ENCODE data around the gene TSPAN6. TPM values are rescaled to one million over a fixed set of nuclear protein-coding genes. Genes with fewer than 3 reads are reported as not detected.

TSPAN6 gene
- polyA plus RNA-seq, 1 donor (not counting 4 experiments of a cell fraction or from before 2014, with no cell fraction given), result 24.3 TPM

DNA sequence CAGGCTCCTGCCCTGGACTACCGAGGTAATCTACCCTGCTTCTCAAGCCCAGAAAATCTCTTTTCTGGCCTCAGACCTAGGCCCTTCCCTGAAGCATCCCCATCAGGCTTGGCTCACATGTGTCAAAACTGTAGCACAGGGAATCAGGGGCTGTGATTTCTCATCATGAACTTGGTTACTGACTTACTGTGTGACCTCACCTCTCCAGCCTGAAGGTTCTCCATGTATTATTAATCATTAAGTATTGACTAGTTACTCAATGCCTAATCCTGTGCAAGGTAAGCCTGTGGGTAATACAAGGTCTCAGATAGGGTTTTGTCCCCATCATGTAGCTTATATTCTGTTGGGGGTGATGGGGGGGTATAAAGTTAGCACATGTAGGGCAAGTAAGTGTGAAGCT is 14.2 kb upstream of the TSPAN6 start:
- Histone ChIP-seq H3K9ac (ENCODE audit: control insufficient read depth, extremely low read depth, insufficient read depth, low read length) (no peak overlapping the region), H3K4me1 (ENCODE audit: control insufficient read depth, extremely low read depth, insufficient read depth, low read length) (peaks cover 6% of the 10 kb centered on the region), H3K36me3 (ENCODE audit: control insufficient read depth in 2 of 2, extremely low read depth in 1 of 2, insufficient read depth in 2 of 2, low read length in 2 of 2) (no peaks in the 10 kb centered on the region), H3K27me3 (ENCODE audit: control insufficient read depth, extremely low read depth, insufficient read depth, low read length) (no peaks in the 10 kb centered on the region), H3K79me2 (ENCODE audit: control insufficient read depth, insufficient read depth, low read length) (no peaks in the 10 kb centered on the region), H4K20me1 (ENCODE audit: control insufficient read depth, extremely low read depth, insufficient read depth, low read length) (no peaks in the 10 kb centered on the region), H3K9me1 (ENCODE audit: control insufficient read depth, extremely low read depth, insufficient read depth, low read length) (no peaks in the 10 kb centered on the region), H3K9me3 (ENCODE audit: control insufficient read depth, low read depth, low read length) (no peaks in the 10 kb centered on the region), H3K4me3 (ENCODE audit: control insufficient read depth in 2 of 3, extremely low read depth in 1 of 3, insufficient read depth in 2 of 3, low read depth in 1 of 3, low read length in 3 of 3) (no peak overlapping the region), H3K4me2 (ENCODE audit: control insufficient read depth, extremely low read depth, insufficient read depth, low read depth, low read length) (no peak overlapping the region), H3K27ac (ENCODE audit: control insufficient read depth, insufficient read depth, low read length) (no peak overlapping the region), H2AFZ (ENCODE audit: control insufficient read depth, low read length) (no peak overlapping the region)
- dilution Hi-C loops (cut with MboI; ENCODE audit: extremely low pct_ligation_motif_present, low sequenced_read_pairs), result no loop called here
- no peak for TF ChIP-seq EZH2 (IDR thresholded peaks at IDR 0.05; ENCODE audit: low read length)
- TF ChIP-seq, protein P1, sequence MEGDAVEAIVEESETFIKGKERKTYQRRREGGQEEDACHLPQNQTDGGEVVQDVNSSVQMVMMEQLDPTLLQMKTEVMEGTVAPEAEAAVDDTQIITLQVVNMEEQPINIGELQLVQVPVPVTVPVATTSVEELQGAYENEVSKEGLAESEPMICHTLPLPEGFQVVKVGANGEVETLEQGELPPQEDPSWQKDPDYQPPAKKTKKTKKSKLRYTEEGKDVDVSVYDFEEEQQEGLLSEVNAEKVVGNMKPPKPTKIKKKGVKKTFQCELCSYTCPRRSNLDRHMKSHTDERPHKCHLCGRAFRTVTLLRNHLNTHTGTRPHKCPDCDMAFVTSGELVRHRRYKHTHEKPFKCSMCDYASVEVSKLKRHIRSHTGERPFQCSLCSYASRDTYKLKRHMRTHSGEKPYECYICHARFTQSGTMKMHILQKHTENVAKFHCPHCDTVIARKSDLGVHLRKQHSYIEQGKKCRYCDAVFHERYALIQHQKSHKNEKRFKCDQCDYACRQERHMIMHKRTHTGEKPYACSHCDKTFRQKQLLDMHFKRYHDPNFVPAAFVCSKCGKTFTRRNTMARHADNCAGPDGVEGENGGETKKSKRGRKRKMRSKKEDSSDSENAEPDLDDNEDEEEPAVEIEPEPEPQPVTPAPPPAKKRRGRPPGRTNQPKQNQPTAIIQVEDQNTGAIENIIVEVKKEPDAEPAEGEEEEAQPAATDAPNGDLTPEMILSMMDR (optimal IDR thresholded peaks at IDR 0.05 in 1 of 3, IDR thresholded peaks at IDR 0.05 in 1 of 3, conservative IDR thresholded peaks at IDR 0.05 in 1 of 3; ENCODE audit: extremely low read depth in 1 of 3, insufficient read depth in 2 of 3, low read length in 3 of 3), result no peak
- FAIRE-seq (no peak), DNase-seq (ENCODE audit: low read depth, low spot score) (no peak)

DNA sequence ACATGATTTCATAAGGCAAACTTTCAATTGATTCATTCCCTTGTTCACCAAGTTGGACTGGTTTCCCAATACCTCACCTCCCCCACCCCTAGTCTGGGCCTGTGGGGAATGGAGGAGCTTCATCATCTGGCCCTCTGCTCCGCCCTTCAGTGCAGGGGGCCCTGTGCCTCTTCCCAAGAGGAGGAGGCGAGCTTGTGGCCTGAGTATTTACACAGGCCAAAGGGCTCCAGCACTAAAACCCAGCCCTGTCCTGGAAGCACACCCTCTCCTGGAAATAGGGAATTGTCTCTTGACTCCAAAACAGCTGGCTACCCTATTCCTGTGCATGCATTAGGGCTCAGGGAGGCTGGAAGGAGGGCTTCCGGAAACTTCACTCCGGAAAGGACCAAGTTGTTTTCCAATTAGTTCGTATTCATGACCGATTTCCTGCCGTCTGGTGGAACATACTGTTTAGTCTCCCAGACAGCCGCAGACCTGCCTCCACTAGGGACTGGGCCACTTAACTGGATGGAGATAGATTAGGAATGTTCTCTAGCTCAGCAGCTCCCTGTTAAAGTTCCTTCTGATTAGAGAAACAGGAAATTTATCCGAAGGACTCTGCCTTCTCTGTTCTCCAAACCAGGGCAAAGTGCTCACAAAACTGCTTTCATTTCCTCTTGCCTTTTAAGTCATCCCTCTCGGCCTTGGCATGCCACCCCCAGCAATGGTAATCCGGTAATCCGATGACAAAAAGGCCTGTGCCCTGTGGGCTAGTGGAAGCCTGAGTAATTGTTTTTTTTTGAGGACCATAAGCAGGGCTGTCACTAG is 13.1 kb upstream of the TSPAN6 start:
- Histone ChIP-seq H3K79me2 (ENCODE audit: control insufficient read depth, insufficient read depth, low read length) (no peaks in the 10 kb centered on the region), H3K36me3 (ENCODE audit: control insufficient read depth in 2 of 2, extremely low read depth in 1 of 2, insufficient read depth in 2 of 2, low read length in 2 of 2) (no peaks in the 10 kb centered on the region), H3K4me1 (ENCODE audit: control insufficient read depth, extremely low read depth, insufficient read depth, low read length) (peaks cover 9% of the 10 kb centered on the region), H4K20me1 (ENCODE audit: control insufficient read depth, extremely low read depth, insufficient read depth, low read length) (no peaks in the 10 kb centered on the region), H2AFZ (ENCODE audit: control insufficient read depth, low read length) (no peak overlapping the region), H3K4me3 (ENCODE audit: control insufficient read depth in 2 of 3, extremely low read depth in 1 of 3, insufficient read depth in 2 of 3, low read depth in 1 of 3, low read length in 3 of 3) (no peak overlapping the region), H3K9me3 (ENCODE audit: control insufficient read depth, low read depth, low read length) (no peaks in the 10 kb centered on the region), H3K27ac (ENCODE audit: control insufficient read depth, insufficient read depth, low read length) (no peak overlapping the region), H3K9ac (ENCODE audit: control insufficient read depth, extremely low read depth, insufficient read depth, low read length) (no peak overlapping the region), H3K4me2 (ENCODE audit: control insufficient read depth, extremely low read depth, insufficient read depth, low read depth, low read length) (peak overlapping the region; percentile 19), H3K9me1 (ENCODE audit: control insufficient read depth, extremely low read depth, insufficient read depth, low read length) (no peaks in the 10 kb centered on the region), H3K27me3 (ENCODE audit: control insufficient read depth, extremely low read depth, insufficient read depth, low read length) (no peaks in the 10 kb centered on the region)
- TF ChIP-seq, protein P1 (optimal IDR thresholded peaks at IDR 0.05 in 1 of 3, IDR thresholded peaks at IDR 0.05 in 1 of 3, conservative IDR thresholded peaks at IDR 0.05 in 1 of 3; ENCODE audit: extremely low read depth in 1 of 3, insufficient read depth in 2 of 3, low read length in 3 of 3), result no peak
- no peak for TF ChIP-seq EZH2 (IDR thresholded peaks at IDR 0.05; ENCODE audit: low read length)
- FAIRE-seq (no peak), DNase-seq (ENCODE audit: low read depth, low spot score) (no peak)
- dilution Hi-C loops (cut with MboI; ENCODE audit: extremely low pct_ligation_motif_present, low sequenced_read_pairs), result no loop called here

All from keratinocyte (primary cell).